ENCODE results near the gene ANKRD65.

GRCh38 chr1:1374589-1374928 is 46.5 kb downstream of the ANKRD65 start:
- TF ChIP-seq POLR2A (IDR thresholded peaks at IDR 0.05) (no peak), CTCF (IDR thresholded peaks at IDR 0.05) (no peak)
